Mesothelial cell of epicardium (in vitro differentiated cells): ENCODE measurements around the gene LRRC3. TPM values are rescaled to one million over a fixed set of nuclear protein-coding genes. Genes with fewer than 3 reads are reported as not detected.
"Not testable (repeated sequence)": the region's sequence is repeated elsewhere in the genome, so short reads cannot be mapped to it uniquely, and the experiment has no call there.

ENCODE experiments used
- DNase-seq, 2 experiments: peaks; one replicate each; pipeline ENCODE4 v3.0.0; 2021; ENCODE audit warnings: low spot score in 2 of 2; ENCODE audit not compliant: unreplicated experiment in 2 of 2
- H3K27ac Mint-ChIP-seq: 2 replicates; pipeline ENCODE4 v1.8.0; 2021; ENCODE audit warnings: mixed read lengths
- H3K27me3 Mint-ChIP-seq: 2 replicates; pipeline ENCODE4 v1.8.0; 2021; ENCODE audit warnings: low read depth, mixed read lengths
- H3K36me3 Mint-ChIP-seq: 2 replicates; pipeline ENCODE4 v1.8.0; 2021; ENCODE audit warnings: mixed read lengths
- H3K4me1 Mint-ChIP-seq: 2 replicates; pipeline ENCODE4 v1.8.0; 2021; ENCODE audit warnings: mixed read lengths
- H3K4me3 Mint-ChIP-seq: 2 replicates; pipeline ENCODE4 v1.8.0; 2021; ENCODE audit warnings: mild to moderate bottlenecking, moderate library complexity, mixed read lengths
- H3K9me3 Mint-ChIP-seq: 2 replicates; pipeline ENCODE4 v1.8.0; 2021; ENCODE audit warnings: mixed read lengths
- CTCF ChIP-seq: fragments of 200-600 bp; sonication (generic); IDR thresholded peaks from one replicate; pipeline ENCODE4 v1.5.0; 2021; ENCODE audit warnings: antibody characterized with exemption; ENCODE audit not compliant: unreplicated experiment
- total RNA-seq: library from RNA; stranded (reverse); gene quantifications from 3 replicates; pipeline ENCODE4 v1.2.1, GENCODE V29; 2021

LRRC3 gene
- total RNA-seq, 1 donor from 2014 or later: 11.8 TPM

- Mint-ChIP-seq H3K36me3 (peaks cover 2% of the 10 kb centered on the region), H3K4me1 (no peaks in the 10 kb centered on the region), H3K27me3 (peaks cover 15% of the 10 kb centered on the region), H3K9me3 (peaks cover 18% of the 10 kb centered on the region), H3K4me3 (no peak overlapping the region), H3K27ac (no peak overlapping the region)
- no peak for TF ChIP-seq CTCF
- DNase-seq: no peak
These were observed 47.1 kb upstream of the LRRC3 start for GRCh38 chr21:44408226-44408625.

GRCh38 chr21:44413566-44414290 lies 41.6 kb upstream of the LRRC3 start:
- DNase-seq: peak in 1 of 2 experiments; percentile 20
- H3K36me3 Mint-ChIP-seq: peaks cover 2% of the 10 kb centered on the region
- H3K4me3 Mint-ChIP-seq: no peak overlapping the region
- peaks cover 15% of the 10 kb centered on the region for H3K9me3 Mint-ChIP-seq
- no peak for TF ChIP-seq CTCF
- H3K4me1 Mint-ChIP-seq: peaks cover 3% of the 10 kb centered on the region
- H3K27me3 Mint-ChIP-seq: peaks cover 27% of the 10 kb centered on the region
- H3K27ac Mint-ChIP-seq: no peak overlapping the region

DNA sequence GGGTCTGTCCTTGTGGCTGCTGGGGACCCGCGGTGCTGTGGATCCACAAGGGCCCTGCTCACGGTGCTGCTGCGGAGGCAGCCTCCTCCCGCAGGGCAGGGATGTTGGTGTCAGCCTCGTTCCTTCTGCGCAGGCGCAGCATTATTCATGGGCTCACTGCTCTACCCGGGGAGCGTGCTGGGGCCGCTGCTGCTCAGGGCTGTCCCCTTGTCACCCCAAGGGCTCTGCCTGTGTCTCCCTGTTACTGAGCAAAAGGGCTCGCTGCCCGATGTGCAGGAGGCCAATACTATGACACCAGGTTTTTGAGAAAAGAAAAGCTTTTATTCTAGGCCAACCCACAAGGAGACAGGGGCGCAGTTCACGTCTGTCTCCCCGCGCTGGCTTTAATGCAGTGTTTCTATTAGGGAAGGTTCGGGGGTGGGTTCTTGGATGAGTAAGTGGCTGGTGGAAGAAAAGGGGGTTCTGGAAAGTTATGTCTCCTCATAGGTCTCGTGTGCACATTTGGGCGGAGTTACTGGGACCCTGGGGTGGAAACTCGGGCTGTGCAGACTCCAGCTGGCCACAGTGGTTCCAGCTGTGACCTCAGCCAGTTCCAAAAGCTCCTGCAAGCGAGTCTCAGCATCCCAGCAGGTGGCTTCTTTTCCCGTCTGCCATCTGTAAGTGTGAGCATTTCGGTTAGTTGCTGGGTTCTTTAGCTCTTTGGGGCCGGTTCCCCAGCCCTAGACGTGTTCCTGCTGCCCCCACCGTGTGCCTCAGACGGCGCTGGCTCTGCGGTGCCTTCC lies 40.8 kb upstream of the LRRC3 start:
- Mint-ChIP-seq H3K4me3 (no peak overlapping the region), H3K27me3 (peaks cover 27% of the 10 kb centered on the region), H3K36me3 (no peaks in the 10 kb centered on the region), H3K4me1 (peaks cover 3% of the 10 kb centered on the region), H3K9me3 (peaks cover 13% of the 10 kb centered on the region), H3K27ac (no peak overlapping the region)
- TF ChIP-seq CTCF: no peak
- DNase-seq: peak in 1 of 2 experiments; percentile 24

DNA sequence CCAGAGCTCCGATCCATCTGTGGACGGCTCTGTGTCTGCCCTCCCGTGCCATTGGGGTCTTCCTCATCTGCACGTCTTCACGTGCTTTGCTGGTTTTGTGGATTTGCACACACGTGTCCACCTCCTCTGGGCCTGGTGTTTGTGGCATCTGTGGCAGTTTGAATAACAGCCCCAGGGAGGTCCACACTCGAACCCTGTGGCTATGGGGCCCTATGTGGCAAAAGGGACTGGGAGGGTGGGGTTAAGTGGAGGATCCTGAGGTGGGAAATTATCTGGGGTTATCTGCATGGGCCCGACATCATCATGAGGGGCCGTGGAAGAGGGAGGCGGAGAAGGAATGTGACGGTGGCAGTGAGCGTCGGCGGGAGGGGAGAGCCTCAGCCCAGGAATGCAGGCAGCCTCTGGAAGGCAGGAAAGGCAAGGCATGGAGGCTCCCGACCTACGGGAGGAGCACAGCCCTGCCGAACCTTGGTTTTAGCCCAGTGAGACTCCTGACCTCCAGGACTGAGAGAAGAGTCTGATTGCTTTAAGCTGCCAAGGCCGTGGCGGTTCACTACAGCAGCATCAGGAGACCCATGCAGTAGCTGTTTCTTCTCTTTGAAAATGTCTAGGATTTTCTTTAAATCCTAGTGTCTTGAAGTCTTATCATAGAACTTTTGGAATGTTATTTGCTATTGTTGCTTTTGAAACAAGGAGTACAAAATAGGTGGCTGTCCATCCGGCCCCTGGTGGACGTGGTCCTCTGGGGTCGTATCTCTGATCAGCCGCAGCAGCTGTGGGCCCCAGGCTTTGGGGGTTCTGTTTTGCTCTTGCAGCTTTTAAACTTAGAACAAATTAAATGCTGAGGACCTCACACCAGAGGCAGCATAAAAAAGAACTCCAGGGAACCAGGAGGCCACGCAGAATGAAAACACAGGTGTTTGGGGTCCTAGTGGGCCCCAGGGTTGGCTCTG lies 40.0 kb upstream of the LRRC3 start:
- peak in 1 of 2 experiments; percentile 36 for DNase-seq
- Mint-ChIP-seq H3K27me3 (peaks cover 27% of the 10 kb centered on the region), H3K4me3 (no peak overlapping the region), H3K27ac (no peak overlapping the region), H3K36me3 (no peaks in the 10 kb centered on the region), H3K9me3 (peaks cover 19% of the 10 kb centered on the region), H3K4me1 (peaks cover 3% of the 10 kb centered on the region)
- TF ChIP-seq CTCF: no peak

DNA sequence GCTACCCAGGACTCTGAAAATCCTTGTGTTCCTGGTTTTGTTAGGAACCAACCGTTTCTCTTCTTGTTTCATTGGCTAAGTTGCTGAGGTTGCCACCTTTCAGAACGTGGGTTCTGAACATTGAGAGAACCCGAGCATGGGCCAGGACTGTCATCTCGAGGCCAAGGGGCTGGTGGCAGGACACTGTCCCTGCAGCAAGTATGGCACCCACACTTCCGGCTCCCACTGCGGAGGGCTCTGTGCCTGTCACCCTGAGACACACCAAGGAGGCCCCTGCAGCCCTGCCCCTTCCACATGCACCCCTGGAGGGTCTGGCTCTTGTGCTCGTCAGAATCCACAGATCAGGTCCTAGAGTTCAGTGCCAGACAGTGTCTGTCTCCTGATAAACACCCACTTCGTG lies 39.1 kb upstream of the LRRC3 start:
- Mint-ChIP-seq H3K27me3 (peaks cover 27% of the 10 kb centered on the region), H3K27ac (no peak overlapping the region), H3K4me3 (no peak overlapping the region), H3K4me1 (peaks cover 3% of the 10 kb centered on the region), H3K9me3 (peaks cover 19% of the 10 kb centered on the region), H3K36me3 (no peaks in the 10 kb centered on the region)
- no peak for TF ChIP-seq CTCF
- DNase-seq: peak in 1 of 2 experiments; percentile 20

DNA sequence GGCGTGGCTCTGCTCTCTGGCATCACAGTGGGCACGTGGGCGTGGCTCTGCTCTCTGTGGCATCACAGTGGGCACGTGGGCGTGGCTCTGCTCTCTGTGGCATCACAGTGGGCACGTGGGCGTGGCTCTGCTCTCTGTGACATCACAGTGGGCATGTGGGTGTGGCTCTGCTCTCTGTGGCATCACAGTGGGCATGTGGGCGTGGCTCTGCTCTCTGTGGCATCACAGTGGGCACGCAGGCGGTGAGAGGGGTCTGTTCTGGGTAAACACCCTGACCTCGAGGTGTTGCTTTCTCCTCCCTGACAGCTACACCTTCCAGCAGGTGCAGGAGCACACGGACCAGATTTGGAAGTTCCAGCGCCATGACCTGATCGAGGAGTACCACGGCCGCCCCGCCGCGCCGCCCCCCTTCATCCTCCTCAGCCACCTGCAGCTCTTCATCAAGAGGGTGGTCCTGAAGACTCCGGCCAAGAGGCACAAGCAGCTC lies 37.6 kb upstream of the LRRC3 start:
- peaks cover 13% of the 10 kb centered on the region for H3K27me3 Mint-ChIP-seq
- not testable (repeated sequence) for H3K27ac Mint-ChIP-seq, H3K4me3 Mint-ChIP-seq, H3K4me1 Mint-ChIP-seq, H3K36me3 Mint-ChIP-seq
- peak in 1 of 2 experiments; percentile 11 for DNase-seq
- H3K9me3 Mint-ChIP-seq: peaks cover 10% of the 10 kb centered on the region
